Measurements from ENCODE around the gene CDH26. TPM values are rescaled to one million over a fixed set of nuclear protein-coding genes. Genes with fewer than 3 reads are reported as not detected.
A peak's percentile ranks its signal among the peaks of the same experiment; 100 is the strongest.

Gene CDH26
- total RNA-seq, 1 donor from 2014 or later = not detected

- DNase-seq (ENCODE audit: low read depth) = no peak
- peak; percentile 21 for TF ChIP-seq CTCF (conservative IDR thresholded peaks at IDR 0.05; ENCODE audit: low read depth, low read length)
- no peak overlapping the region for H3K4me3 ChIP-seq (ENCODE audit: low read depth, low read length)
Measured at GRCh38 chr20:60009826-60010616, 51.8 kb downstream of the CDH26 start.

- H3K4me3 ChIP-seq (ENCODE audit: low read depth, low read length) = no peak overlapping the region
- no peak for TF ChIP-seq CTCF (conservative IDR thresholded peaks at IDR 0.05; ENCODE audit: low read depth, low read length)
- DNase-seq (ENCODE audit: low read depth) = no peak
Measured at GRCh38 chr20:60010689-60011458, 52.7 kb downstream of the CDH26 start.

GRCh38 chr20:60011512-60012507, 53.6 kb downstream of the CDH26 start:
- H3K4me3 ChIP-seq (ENCODE audit: low read depth, low read length) = no peak overlapping the region
- TF ChIP-seq CTCF (conservative IDR thresholded peaks at IDR 0.05; ENCODE audit: low read depth, low read length) = no peak
- DNase-seq (ENCODE audit: low read depth) = no peak

- no peak for DNase-seq (ENCODE audit: low read depth)
- no peak for TF ChIP-seq CTCF (conservative IDR thresholded peaks at IDR 0.05; ENCODE audit: low read depth, low read length)
- no peak overlapping the region for H3K4me3 ChIP-seq (ENCODE audit: low read depth, low read length)
Measured at GRCh38 chr20:60013296-60014139, 55.3 kb downstream of the CDH26 start.

- no peak for DNase-seq (ENCODE audit: low read depth)
- no peak overlapping the region for H3K4me3 ChIP-seq (ENCODE audit: low read depth, low read length)
- no peak for TF ChIP-seq CTCF (conservative IDR thresholded peaks at IDR 0.05; ENCODE audit: low read depth, low read length)
Measured at GRCh38 chr20:60016406-60016805, 58.2 kb downstream of the CDH26 start.

- no peak for DNase-seq (ENCODE audit: low read depth)
- H3K4me3 ChIP-seq (ENCODE audit: low read depth, low read length) = no peak overlapping the region
- TF ChIP-seq CTCF (conservative IDR thresholded peaks at IDR 0.05; ENCODE audit: low read depth, low read length) = no peak
Measured at GRCh38 chr20:60020251-60020650, 62.0 kb downstream of the CDH26 start.
